Tibial nerve (tissue), 3 donors: ENCODE results near the gene HNF4A.

Experiments used
- POLR2A ChIP-seq, 2 donors: fragments of 450-650 bp; IDR thresholded peaks; one replicate each; pipeline ENCODE4 v1.6.1; 2017; ENCODE audit warnings: antibody characterized with exemption in 2 of 2, mild to moderate bottlenecking in 2 of 2, moderate library complexity in 2 of 2
- TF ChIP-seq, protein P1 (sequence below), 5 experiments: fragments of 200-600 bp in 3 of 5; fragments of 450-650 bp in 2 of 5; sonication (generic) in 3 of 5; IDR thresholded peaks; one replicate each; pipeline ENCODE4 v1.5.1; 2016 to 2019; ENCODE audit warnings: antibody characterized with exemption in 5 of 5, mild to moderate bottlenecking in 3 of 5, moderate library complexity in 2 of 5

DNA sequence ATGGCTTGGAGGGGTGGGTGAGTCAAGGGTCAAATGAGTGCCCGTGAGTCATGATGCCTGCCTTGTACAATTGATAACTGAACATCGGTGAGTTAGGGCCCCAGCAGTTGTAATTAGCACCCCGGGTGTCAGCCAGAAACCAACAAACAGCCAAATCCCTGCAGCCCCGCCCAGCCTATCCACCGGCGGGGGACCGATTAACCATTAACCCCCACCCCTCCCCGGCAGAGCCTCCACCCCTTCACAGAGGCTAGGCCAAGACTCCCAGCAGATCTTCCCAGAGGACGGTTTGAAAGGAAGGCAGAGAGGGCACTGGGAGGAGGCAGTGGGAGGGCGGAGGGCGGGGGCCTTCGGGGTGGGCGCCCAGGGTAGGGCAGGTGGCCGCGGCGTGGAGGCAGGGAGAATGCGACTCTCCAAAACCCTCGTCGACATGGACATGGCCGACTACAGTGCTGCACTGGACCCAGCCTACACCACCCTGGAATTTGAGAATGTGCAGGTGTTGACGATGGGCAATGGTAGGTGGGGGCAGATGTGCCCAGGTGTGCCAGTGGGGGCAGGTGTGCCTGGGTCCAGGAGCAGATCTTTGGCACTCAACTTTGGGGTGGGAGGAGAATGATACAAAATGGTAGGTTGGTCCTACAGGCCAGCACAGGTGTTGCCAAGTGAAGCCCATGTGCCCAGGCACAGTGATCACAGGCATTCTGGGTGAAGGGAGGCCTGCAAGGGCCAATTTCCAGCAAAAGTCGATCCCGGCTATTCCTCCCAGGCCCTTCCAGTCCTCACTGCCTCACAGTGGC is 45.7 kb downstream of the HNF4A start:
- TF ChIP-seq, protein P1, sequence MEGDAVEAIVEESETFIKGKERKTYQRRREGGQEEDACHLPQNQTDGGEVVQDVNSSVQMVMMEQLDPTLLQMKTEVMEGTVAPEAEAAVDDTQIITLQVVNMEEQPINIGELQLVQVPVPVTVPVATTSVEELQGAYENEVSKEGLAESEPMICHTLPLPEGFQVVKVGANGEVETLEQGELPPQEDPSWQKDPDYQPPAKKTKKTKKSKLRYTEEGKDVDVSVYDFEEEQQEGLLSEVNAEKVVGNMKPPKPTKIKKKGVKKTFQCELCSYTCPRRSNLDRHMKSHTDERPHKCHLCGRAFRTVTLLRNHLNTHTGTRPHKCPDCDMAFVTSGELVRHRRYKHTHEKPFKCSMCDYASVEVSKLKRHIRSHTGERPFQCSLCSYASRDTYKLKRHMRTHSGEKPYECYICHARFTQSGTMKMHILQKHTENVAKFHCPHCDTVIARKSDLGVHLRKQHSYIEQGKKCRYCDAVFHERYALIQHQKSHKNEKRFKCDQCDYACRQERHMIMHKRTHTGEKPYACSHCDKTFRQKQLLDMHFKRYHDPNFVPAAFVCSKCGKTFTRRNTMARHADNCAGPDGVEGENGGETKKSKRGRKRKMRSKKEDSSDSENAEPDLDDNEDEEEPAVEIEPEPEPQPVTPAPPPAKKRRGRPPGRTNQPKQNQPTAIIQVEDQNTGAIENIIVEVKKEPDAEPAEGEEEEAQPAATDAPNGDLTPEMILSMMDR (IDR thresholded peaks at IDR 0.05) = no peak
- TF ChIP-seq POLR2A (IDR thresholded peaks at IDR 0.05) = no peak
